ENCODE results near the gene DRG2.

DRG2 gene

GRCh38 chr17:18117982-18118975, 30.5 kb downstream of the DRG2 start:
- no peak for DNase-seq

- no peak for DNase-seq
Measured at GRCh38 chr17:18119166-18119745, 31.5 kb downstream of the DRG2 start.

GRCh38 chr17:18119938-18120337, 32.2 kb downstream of the DRG2 start:
- DNase-seq = no peak

GRCh38 chr17:18120461-18121017, 32.8 kb downstream of the DRG2 start:
- DNase-seq = no peak

GRCh38 chr17:18121144-18121910, 33.6 kb downstream of the DRG2 start:
- DNase-seq = no peak

GRCh38 chr17:18122990-18123753, 35.4 kb downstream of the DRG2 start:
- DNase-seq = peak; percentile 37

- no peak for DNase-seq
Measured at GRCh38 chr17:18124345-18125126, 36.8 kb downstream of the DRG2 start.

- DNase-seq = peak; percentile 52
Measured at GRCh38 chr17:18129041-18129502, 41.3 kb downstream of the DRG2 start.

- DNase-seq = no peak
Measured at GRCh38 chr17:18132711-18133110, 45.0 kb downstream of the DRG2 start.

- DNase-seq = no peak
Measured at GRCh38 chr17:18136357-18136756, 48.6 kb downstream of the DRG2 start.

- DNase-seq = no peak
Measured at GRCh38 chr17:18138065-18138749, 50.5 kb downstream of the DRG2 start.

- DNase-seq = no peak
Measured at GRCh38 chr17:18139092-18139491, 51.3 kb downstream of the DRG2 start.

- no peak for DNase-seq
Measured at GRCh38 chr17:18139498-18139897, 51.8 kb downstream of the DRG2 start.

- DNase-seq = no peak
Measured at GRCh38 chr17:18139949-18140348, 52.2 kb downstream of the DRG2 start.

- DNase-seq = no peak
Measured at GRCh38 chr17:18140648-18141047, 52.9 kb downstream of the DRG2 start.

GRCh38 chr17:18141210-18141803, 53.6 kb downstream of the DRG2 start:
- no peak for DNase-seq

GRCh38 chr17:18142417-18142816, 54.7 kb downstream of the DRG2 start:
- no peak for DNase-seq

GRCh38 chr17:18143044-18143936, 55.5 kb downstream of the DRG2 start:
- DNase-seq = peak; percentile 35

- no peak for DNase-seq
Measured at GRCh38 chr17:18144261-18144660, 56.5 kb downstream of the DRG2 start.

All from NCI-H510A (cell line).